ENCODE results near the gene RWDD4. TPM values are rescaled to one million over a fixed set of nuclear protein-coding genes. Genes with fewer than 3 reads are reported as not detected.

The RWDD4 gene
- total RNA-seq, 1 donor from 2014 or later = 19.4 TPM

- Mint-ChIP-seq H3K4me3 (ENCODE audit: unreplicated experiment) (no peak overlapping the region), H3K4me1 (ENCODE audit: low read depth, unreplicated experiment) (no peaks in the 10 kb centered on the region), H3K36me3 (ENCODE audit: low read depth, unreplicated experiment) (no peaks in the 10 kb centered on the region), H3K27ac (ENCODE audit: unreplicated experiment) (no peak overlapping the region), H3K9me3 (ENCODE audit: unreplicated experiment) (no peaks in the 10 kb centered on the region), H3K27me3 (ENCODE audit: low read depth, unreplicated experiment) (peaks cover 7% of the 10 kb centered on the region)
- Histone ChIP-seq H3K36me3 (ENCODE audit: insufficient read depth, low read length) (no peaks in the 10 kb centered on the region), H3K4me1 (ENCODE audit: insufficient read depth, low read length) (no peaks in the 10 kb centered on the region), H3K27ac (ENCODE audit: low read depth, low read length) (no peak overlapping the region), H3K4me3 (ENCODE audit: insufficient read depth, low read depth, low read length) (no peak overlapping the region), H3K9me3 (ENCODE audit: insufficient read depth, low read depth, low read length) (no peaks in the 10 kb centered on the region), H3K9ac (ENCODE audit: low read length) (no peak overlapping the region), H4K20me1 (ENCODE audit: insufficient read depth, low read length) (no peaks in the 10 kb centered on the region), H3K27me3 (ENCODE audit: insufficient read depth, low read length) (no peaks in the 10 kb centered on the region), H3K79me2 (ENCODE audit: insufficient read depth, low read length) (no peaks in the 10 kb centered on the region), H2AFZ (ENCODE audit: low read depth, low read length) (no peak overlapping the region), H3K4me2 (ENCODE audit: low read length) (no peak overlapping the region)
- TF ChIP-seq EZH2 (IDR thresholded peaks at IDR 0.05; ENCODE audit: insufficient read depth, low read length) (no peak), CTCF (IDR thresholded peaks at IDR 0.05; ENCODE audit: insufficient read depth, low read depth, low read length) (no peak)
- FAIRE-seq (no peak), DNase-seq (ENCODE audit: low read depth) (no peak)
Observed at GRCh38 chr4:183626168-183626567, 32.8 kb downstream of the RWDD4 start.

GRCh38 chr4:183624548-183624947 lies 34.4 kb downstream of the RWDD4 start:
- H3K27ac ChIP-seq (ENCODE audit: low read depth, low read length) = no peak overlapping the region
- Mint-ChIP-seq H3K36me3 (ENCODE audit: low read depth, unreplicated experiment) (no peaks in the 10 kb centered on the region), H3K9me3 (ENCODE audit: unreplicated experiment) (no peaks in the 10 kb centered on the region), H3K4me1 (ENCODE audit: low read depth, unreplicated experiment) (no peaks in the 10 kb centered on the region), H3K27ac (ENCODE audit: unreplicated experiment) (no peak overlapping the region), H3K4me3 (ENCODE audit: unreplicated experiment) (no peak overlapping the region), H3K27me3 (ENCODE audit: low read depth, unreplicated experiment) (peaks cover 7% of the 10 kb centered on the region)
- H3K9me3 ChIP-seq (ENCODE audit: insufficient read depth, low read depth, low read length) = no peaks in the 10 kb centered on the region
- DNase-seq (ENCODE audit: low read depth) (no peak), FAIRE-seq (no peak)
- H3K36me3 ChIP-seq (ENCODE audit: insufficient read depth, low read length) = no peaks in the 10 kb centered on the region
- H3K79me2 ChIP-seq (ENCODE audit: insufficient read depth, low read length) = no peaks in the 10 kb centered on the region
- no peak overlapping the region for H2AFZ ChIP-seq (ENCODE audit: low read depth, low read length)
- TF ChIP-seq EZH2 (IDR thresholded peaks at IDR 0.05; ENCODE audit: insufficient read depth, low read length) (no peak), CTCF (IDR thresholded peaks at IDR 0.05; ENCODE audit: insufficient read depth, low read depth, low read length) (no peak)
- H4K20me1 ChIP-seq (ENCODE audit: insufficient read depth, low read length) = no peaks in the 10 kb centered on the region
- no peak overlapping the region for H3K9ac ChIP-seq (ENCODE audit: low read length)
- H3K4me2 ChIP-seq (ENCODE audit: low read length) = no peak overlapping the region
- H3K4me1 ChIP-seq (ENCODE audit: insufficient read depth, low read length) = no peaks in the 10 kb centered on the region
- H3K4me3 ChIP-seq (ENCODE audit: insufficient read depth, low read depth, low read length) = no peak overlapping the region
- no peaks in the 10 kb centered on the region for H3K27me3 ChIP-seq (ENCODE audit: insufficient read depth, low read length)

- H3K36me3 ChIP-seq (ENCODE audit: insufficient read depth, low read length) = no peaks in the 10 kb centered on the region
- H3K4me1 ChIP-seq (ENCODE audit: insufficient read depth, low read length) = no peaks in the 10 kb centered on the region
- H3K27ac ChIP-seq (ENCODE audit: low read depth, low read length) = no peak overlapping the region
- no peaks in the 10 kb centered on the region for H3K9me3 Mint-ChIP-seq (ENCODE audit: unreplicated experiment)
- H2AFZ ChIP-seq (ENCODE audit: low read depth, low read length) = no peak overlapping the region
- no peak overlapping the region for H3K4me2 ChIP-seq (ENCODE audit: low read length)
- DNase-seq (ENCODE audit: low read depth) = no peak
- no peaks in the 10 kb centered on the region for H3K36me3 Mint-ChIP-seq (ENCODE audit: low read depth, unreplicated experiment)
- no peaks in the 10 kb centered on the region for H3K27me3 Mint-ChIP-seq (ENCODE audit: low read depth, unreplicated experiment)
- no peak for TF ChIP-seq EZH2 (IDR thresholded peaks at IDR 0.05; ENCODE audit: insufficient read depth, low read length)
- FAIRE-seq = no peak
- H3K27ac Mint-ChIP-seq (ENCODE audit: unreplicated experiment) = no peak overlapping the region
- H3K4me3 Mint-ChIP-seq (ENCODE audit: unreplicated experiment) = no peak overlapping the region
- no peaks in the 10 kb centered on the region for H3K4me1 Mint-ChIP-seq (ENCODE audit: low read depth, unreplicated experiment)
- H3K27me3 ChIP-seq (ENCODE audit: insufficient read depth, low read length) = no peaks in the 10 kb centered on the region
- H3K9me3 ChIP-seq (ENCODE audit: insufficient read depth, low read depth, low read length) = no peaks in the 10 kb centered on the region
- H3K9ac ChIP-seq (ENCODE audit: low read length) = no peak overlapping the region
- no peaks in the 10 kb centered on the region for H4K20me1 ChIP-seq (ENCODE audit: insufficient read depth, low read length)
- H3K79me2 ChIP-seq (ENCODE audit: insufficient read depth, low read length) = no peaks in the 10 kb centered on the region
- H3K4me3 ChIP-seq (ENCODE audit: insufficient read depth, low read depth, low read length) = no peak overlapping the region
Observed at GRCh38 chr4:183621875-183622274, 37.1 kb downstream of the RWDD4 start.
